VCaP (cell line): ENCODE results near the gene KHDRBS1.
A peak's percentile ranks its signal among the peaks of the same experiment; 100 is the strongest.
"Not testable (repeated sequence)": the region's sequence is repeated elsewhere in the genome, so short reads cannot be mapped to it uniquely, and the experiment has no call there.

Source experiments
- H3K27ac ChIP-seq: fragments of 450-650 bp; 2 replicates; pipeline ENCODE4 v1.5.1; 2017
- CTCF ChIP-seq: fragments of 450-650 bp; conservative IDR thresholded peaks from 2 replicates; pipeline ENCODE4 v1.5.1; 2017; ENCODE audit warnings: mild to moderate bottlenecking, moderate library complexity

Gene KHDRBS1

GRCh38 chr1:32071758-32072621, 58.3 kb downstream of the KHDRBS1 start:
- peak overlapping the region; percentile 82 for H3K27ac ChIP-seq
- no peak for TF ChIP-seq CTCF

GRCh38 chr1:32072622-32073298, 59.1 kb downstream of the KHDRBS1 start, which contains the start of gene TMEM39B:
TMEM39B (plus strand) TSS chr1:32072939; CDS start chr1:32073048, 109 bp downstream.
- peak within 1 kb of the TSS; percentile 82 for H3K27ac ChIP-seq
- TF ChIP-seq CTCF = no peak

- no peak; the same call in 1 of the 2 replicates for TF ChIP-seq CTCF
- peak overlapping the region; percentile 82 for H3K27ac ChIP-seq
These were observed 59.9 kb downstream of the KHDRBS1 start for GRCh38 chr1:32073299-32074229.

GRCh38 chr1:32074841-32075240, 61.2 kb downstream of the KHDRBS1 start:
- H3K27ac ChIP-seq = no peak overlapping the region

GRCh38 chr1:32077451-32077850, 63.8 kb downstream of the KHDRBS1 start:
- H3K27ac ChIP-seq = no peak overlapping the region
- TF ChIP-seq CTCF = no peak

More at GRCh38 chr1:32074841-32075240, 61.2 kb downstream of the KHDRBS1 start:
- no peak for TF ChIP-seq CTCF

- no peak overlapping the region for H3K27ac ChIP-seq
- TF ChIP-seq CTCF = no peak
These were observed 68.4 kb downstream of the KHDRBS1 start for GRCh38 chr1:32082022-32082421.

- not testable (repeated sequence) for H3K27ac ChIP-seq
These were observed 72.7 kb downstream of the KHDRBS1 start for GRCh38 chr1:32086381-32086780.
